Right hindlimb (tissue), 1 donor: Measurements from ENCODE around the gene REEP1.
"Not testable (repeated sequence)": the region's sequence is repeated elsewhere in the genome, so short reads cannot be mapped to it uniquely, and the experiment has no call there.

ENCODE experiments used
- DNase-seq: peaks from one replicate; pipeline ENCODE4 v3.0.0-alpha.2; 2018

Gene REEP1

DNA sequence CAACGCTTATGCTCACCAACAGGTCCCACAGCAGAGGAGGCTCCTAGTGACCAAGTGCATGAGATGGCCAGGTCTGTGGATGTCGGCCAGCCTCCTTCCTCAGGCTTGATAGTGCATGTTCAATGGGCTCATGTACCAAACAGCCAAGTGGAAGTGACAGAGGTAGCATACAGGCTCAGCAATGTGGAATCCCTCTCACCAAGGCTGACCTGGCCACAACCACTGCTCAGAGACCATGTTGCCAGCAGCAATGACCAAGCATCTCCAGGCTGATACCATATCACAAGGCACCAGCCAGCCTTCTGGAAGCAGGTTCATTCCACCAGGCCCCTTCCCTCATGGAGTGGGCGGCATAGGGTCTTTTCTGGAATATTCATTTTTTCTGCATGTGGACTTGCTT is 61.5 kb downstream of the REEP1 start:
- no peak for DNase-seq

DNA sequence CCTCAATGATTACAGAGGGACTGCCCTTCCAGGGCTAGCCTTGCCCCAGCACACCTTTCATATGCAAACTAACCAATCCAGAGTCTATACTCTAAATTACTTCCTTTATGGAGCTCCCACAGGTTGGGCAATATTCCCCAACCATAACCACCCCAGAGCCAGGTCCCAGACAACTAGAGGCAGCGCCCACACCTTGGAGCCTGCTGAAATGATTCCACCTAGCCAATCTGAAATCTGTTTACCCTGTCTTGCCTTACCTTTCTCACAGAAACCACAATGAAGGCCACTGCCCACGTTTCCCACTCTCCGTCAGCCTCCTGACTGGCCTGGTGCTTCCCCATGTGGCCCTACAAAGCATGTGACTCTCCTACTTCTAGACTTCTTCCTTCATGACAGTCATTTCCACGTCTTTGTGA is 62.0 kb downstream of the REEP1 start:
- DNase-seq = no peak

DNA sequence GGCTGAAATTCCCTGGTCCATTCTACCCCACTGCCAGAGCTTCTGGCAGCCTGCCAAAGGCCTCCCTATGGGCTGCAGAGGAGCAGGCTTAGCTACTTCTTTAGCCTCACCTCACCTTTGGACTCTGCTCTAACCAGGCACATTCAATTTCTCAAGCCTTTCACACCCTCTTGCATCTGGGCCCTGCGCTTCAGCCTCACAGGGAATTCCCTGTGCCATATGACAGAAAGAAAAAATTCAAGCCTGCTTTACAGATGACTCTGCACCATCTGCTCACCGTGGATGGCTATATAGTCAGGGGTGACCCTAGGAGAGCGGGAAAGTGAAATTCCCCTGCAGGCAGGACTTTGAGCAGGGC is 62.5 kb downstream of the REEP1 start:
- DNase-seq = no peak

DNA sequence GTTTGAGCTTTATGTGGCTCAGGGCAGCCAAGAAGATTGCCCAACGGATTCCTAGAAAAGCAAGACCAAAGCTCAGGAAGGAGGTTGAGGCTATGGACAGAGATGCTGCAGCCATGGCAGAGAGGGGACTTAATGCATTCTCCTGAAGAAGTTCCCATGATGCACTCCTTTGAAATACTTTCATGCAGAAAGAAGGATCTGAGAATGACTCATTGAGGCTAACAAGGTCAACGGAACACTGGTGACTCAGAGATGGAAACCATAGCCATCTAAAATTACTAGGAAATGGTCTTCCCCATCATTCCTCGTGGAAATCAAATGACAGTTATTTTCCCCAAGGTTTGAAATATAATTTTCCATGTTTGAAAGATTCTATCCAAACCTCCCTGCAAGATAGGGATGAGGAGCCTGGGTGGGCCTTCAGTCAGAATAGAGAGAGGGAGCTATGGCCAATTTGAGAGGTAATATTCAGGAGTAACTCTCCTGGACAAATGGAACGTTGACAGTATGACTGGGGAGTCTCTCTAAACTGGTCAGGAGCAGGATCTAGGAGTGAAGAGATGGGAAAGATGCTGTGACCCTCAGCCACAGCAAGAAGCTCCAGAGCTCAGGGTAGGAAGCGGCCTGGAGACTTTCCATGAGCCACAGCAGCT is 63.0 kb downstream of the REEP1 start:
- DNase-seq = no peak

DNA sequence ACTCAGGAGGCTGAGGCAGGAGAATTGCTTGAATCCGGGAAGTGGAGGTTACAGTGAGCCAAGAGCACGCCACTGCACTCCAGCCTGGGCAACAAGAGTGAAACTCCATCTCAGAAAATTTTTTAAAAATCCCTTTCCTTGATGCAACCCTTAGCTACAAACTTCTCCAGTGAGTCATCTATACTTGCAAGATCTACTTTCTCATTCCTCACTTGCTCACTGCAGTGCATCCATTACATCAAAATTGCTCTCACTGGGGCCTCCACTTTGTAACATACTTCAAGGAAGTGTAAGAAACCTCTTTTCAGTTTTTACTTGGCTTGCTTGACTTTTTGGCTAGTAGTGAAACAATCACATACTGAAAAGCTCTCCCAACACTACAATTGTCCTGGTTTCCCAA is 65.3 kb downstream of the REEP1 start:
- DNase-seq = no peak

DNA sequence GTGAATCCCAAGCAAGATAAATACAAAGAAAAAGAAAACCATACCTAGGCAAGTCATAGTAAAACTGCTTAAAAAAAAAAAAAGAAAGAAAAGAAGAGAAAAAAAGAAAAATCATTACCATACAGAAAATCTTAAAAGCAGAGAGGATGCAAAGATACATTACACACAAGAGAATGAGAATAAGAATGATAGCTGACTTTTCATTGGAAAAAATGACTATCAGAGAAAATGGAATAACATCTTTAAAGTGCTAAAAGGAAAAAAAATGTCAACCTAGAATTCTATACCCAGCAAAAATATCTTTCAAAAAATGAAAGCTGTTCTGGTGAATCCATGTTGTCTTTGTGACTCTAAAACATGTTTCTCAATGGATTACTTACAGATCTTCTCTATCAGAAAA is 66.2 kb downstream of the REEP1 start:
- no peak for DNase-seq

DNA sequence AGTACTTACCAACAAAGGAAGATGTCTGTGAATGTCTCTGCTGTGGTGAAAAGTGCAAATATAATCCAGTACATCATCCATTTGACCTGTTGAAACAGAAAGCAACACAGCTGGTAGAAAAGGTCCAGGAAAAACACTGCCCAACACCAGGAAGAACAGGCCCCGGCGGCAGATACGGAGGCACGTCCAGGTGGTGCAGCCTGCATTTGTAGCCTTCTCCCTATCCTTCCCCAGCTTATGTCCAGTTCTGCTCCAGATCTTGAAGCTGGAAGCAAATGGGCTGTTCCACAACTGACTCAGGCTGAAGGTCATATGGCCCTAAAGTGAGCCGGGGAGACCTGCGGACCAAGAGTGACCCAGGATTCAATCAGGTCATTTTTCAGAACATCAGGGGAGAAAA is 73.5 kb downstream of the REEP1 start:
- no peak for DNase-seq

DNA sequence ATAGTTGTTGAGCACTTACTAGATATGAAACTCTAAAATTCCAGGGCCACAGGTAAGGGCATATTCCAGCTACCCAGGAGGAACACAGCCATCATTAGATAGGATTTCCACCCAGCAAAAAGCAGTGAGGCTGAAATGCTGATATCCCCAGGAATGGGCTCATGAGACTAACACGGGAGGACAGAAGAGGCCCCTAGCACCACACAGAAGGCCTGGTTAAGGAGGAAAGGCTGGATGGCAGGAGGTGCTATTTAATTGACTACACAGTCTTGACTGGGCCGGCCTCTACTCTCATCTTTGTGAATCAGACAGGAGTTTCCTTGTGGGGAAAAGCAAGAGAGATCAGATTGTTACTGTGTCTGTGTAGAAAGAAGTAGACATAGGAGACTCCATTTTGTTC is 76.4 kb downstream of the REEP1 start:
- DNase-seq = no peak

DNA sequence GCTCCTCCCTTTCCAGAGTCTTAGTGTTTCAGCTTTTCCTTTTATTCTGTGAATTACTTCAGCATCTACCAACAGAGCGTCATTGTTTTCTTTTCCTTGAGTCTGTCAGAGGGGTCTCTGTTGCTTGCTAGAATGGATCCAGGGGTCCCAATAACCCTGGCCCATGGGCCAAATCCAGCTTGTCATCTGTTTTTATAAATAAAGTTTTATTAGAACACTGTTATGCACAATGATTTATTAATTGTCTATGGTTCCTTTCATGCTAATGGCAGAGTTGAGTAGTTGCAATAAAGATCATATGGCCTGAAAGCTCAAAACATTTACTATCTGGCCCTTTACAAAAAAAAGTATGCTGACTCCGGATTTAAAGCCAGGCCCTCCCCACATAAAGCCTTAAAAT is 79.3 kb downstream of the REEP1 start:
- no peak for DNase-seq

DNA sequence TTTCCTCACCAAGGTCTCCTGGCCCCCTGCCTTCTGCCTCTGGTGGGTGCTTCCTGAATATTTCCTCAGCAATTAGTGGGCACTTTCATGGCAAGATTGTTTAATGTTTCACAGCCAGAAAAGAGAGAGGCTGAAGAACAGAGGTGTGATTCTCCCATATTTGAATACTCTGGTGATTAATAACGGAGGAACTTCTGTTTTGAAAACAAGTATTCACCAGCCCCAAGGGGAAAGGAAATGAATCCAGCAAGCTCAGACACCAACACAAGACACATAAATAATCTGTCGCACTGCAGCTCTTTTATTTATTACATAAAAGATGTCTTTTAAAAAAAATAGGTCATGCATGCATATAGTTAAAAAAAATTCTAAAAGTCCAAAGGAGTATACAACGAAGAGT is 80.4 kb downstream of the REEP1 start:
- no peak for DNase-seq

DNA sequence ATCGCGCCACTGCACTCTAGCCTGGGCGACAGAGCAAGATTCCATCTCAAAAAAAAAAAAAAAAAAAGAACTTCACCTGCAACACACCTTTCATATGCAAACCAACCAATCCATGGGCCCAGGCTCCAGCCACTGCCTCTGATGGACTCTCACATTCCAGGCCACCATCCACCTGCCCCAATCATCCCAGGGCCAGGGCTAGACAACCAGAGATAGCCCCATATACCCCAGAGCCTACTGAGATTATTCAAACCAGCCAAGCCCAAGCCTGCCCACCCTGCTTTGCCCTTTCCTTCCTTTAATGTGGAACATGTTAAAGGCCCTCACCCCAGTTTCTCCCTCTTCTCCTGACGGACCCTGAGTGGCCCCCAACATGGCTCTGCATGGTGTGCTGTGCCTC is 81.1 kb downstream of the REEP1 start:
- no peak for DNase-seq

DNA sequence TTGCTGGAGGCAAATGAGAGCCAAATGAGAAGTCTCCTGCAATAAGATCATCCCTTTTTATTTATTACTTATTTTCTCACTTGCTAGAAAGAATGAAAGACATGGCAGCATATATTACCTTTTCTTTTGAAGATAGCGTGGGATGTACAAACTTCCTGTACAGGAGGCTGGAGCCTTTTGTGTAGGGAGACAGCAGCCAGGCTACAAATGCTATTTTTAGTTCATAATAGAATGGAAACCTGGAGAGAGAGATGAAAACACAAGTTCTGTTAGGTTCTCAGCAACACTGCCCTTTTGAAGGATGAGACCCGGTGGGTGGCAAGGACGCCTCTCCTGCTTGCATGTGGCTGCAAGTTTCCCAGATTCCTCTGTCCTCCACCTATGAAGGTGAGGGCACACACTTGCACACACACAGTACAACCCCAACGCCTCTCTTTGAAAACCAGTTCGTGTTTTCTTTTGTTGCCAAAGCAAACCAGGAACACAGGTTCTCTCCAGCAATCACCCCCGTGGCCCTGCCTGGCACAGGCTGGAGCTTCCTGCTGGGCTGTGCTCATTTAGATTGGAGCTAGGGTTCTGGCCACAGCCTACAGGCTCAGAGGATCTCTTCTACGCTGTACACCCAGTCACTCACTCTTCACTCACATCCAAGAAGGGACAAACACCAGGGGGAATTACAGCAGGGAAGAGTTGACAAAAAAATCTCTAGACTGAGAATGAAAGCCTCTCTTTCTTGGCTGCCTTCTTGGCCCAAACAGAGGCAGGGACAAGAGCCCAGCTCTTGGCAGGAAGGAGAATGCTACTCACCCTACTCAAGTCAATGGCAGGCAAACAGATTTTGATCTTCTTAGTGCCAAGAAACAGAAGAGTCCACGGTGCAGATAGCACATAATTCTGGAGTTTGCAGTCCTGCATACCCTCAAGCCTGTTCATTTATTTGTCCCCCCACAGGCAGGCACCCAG is 82.6 kb downstream of the REEP1 start:
- DNase-seq = no peak

DNA sequence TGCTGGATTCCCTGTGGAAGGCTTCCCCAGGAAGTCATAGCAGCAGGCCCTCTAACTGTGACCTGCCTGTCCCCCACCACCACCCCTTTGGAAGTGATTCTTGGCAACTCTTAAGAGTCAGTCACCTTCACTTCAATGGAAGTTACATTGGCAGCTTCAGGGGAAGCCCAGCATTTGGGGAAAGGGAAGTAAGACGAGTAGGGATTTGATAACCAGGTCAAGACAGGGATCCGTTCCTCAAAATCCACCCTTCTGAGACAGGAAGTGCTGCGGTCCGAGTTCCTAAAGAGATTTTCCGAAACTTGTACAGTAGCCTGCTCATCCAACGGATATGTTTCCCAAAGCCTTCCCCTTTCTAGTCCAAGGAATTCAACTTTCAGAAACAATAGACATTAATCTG is 84.0 kb downstream of the REEP1 start:
- no peak for DNase-seq

DNA sequence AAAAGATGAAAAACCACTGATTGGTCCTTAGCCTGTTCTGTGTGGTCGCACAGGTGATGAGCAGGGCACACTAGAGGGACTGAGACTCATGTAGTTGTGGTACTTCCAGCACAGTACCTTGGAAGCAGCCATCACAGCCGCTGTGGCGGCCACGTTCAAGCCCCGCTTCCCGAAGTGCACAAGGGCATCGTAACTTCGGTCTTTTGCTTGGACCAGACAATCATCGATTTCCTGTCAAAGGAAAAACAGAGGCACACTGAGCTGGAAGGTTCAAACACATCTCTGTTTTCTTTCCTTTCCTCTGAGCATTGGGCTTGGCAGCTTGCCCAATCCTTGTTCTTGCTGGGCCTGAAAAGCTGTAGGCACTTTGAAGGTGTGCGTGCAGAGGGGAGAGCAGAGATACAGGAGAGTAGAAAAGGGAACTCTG is 85.6 kb downstream of the REEP1 start:
- no peak for DNase-seq

DNA sequence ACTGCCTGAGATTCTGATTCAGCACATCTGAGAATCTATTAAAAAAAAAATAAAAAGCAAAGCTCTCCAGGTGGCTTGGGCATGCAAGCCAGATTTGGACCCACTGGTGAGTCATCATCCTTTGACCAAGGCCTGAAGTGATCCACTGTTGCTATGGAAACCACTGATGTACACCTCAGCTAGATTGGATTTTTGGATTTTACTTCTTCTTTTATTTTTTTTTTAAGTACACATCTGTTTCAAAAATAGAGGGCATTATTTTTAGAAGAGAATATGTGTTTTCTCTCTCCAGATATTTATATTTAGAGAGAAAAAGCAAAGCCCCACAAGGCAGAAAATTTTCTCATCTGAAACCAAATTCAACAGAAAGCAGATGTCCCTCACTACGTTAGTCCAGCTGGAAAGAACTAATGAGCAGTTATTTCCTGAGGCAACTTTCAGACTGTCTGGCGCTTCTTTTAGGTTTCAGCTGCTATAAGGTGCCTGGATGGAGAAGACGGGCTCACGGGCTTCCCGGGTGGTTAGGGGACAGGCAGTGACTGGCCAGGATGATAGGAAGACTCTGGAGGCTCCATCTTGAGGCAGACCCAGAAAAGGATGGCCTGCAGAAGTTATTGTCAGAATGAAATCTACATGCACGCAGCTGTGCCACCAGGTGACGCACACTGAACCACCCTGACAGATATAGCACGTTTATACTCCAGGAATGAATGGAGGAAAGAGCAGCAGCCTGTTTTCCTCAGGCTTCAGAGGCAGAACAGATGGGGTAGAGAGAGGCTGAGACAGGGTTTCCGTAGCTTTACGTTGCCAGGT is 87.6 kb downstream of the REEP1 start:
- peak; percentile 74 for DNase-seq

DNA sequence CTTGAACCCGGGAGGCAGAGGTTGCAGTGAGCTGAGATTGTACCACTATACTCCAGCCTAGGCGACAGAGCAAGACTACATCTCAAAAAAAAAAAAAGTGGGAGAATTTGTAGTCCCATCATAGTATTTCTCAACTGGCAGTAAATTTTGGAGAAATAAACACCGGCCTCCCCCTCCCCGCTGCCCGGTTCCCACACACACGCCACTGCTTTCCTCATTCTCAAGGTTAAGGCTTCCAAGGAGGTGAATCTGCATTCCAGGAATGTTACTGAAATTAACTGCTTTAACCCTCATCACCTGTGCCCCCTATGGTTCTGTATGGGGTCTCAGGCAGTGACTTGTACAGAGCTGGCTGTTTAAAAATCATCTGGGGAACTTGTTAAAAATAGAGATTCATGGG is 88.2 kb downstream of the REEP1 start:
- DNase-seq = no peak

DNA sequence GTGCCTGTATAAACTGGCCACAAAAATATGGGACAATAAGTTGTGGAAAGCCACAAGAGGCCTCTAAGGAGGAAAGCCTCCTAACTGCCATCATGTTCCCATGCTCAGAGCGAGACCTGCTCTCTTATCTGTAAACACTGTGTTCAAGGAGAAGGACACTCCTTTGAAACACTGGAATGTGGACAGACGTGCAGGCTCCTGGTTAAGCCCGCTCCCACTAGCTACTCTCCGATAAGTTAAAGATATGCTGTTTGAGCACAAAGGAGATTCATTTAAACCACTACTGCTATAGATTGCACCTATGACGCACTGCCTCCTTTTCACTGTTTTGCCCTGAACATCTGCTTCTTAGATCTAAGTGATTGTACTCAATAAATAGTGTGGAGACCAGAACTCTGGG is 92.2 kb downstream of the REEP1 start:
- DNase-seq = not testable (repeated sequence)

DNA sequence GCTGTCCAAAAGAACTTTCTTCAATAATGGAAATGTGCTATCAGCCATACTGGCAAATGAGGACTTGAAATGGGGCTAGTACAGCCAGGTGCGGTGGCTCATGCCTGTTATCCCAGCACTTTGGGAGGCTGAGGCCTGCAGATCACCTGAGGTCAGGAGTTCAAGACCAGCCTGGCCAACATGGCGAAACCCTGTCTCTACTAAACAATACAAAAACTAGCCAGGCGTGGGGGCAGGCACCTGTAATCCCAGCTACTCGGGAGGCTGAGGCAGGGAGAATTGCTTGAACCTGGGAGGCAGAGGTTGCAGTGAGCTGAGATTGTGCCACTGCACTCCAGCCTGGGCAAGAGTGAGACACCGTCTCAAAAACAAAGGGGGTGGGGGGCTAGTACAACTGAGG is 92.6 kb downstream of the REEP1 start:
- DNase-seq = not testable (repeated sequence)

DNA sequence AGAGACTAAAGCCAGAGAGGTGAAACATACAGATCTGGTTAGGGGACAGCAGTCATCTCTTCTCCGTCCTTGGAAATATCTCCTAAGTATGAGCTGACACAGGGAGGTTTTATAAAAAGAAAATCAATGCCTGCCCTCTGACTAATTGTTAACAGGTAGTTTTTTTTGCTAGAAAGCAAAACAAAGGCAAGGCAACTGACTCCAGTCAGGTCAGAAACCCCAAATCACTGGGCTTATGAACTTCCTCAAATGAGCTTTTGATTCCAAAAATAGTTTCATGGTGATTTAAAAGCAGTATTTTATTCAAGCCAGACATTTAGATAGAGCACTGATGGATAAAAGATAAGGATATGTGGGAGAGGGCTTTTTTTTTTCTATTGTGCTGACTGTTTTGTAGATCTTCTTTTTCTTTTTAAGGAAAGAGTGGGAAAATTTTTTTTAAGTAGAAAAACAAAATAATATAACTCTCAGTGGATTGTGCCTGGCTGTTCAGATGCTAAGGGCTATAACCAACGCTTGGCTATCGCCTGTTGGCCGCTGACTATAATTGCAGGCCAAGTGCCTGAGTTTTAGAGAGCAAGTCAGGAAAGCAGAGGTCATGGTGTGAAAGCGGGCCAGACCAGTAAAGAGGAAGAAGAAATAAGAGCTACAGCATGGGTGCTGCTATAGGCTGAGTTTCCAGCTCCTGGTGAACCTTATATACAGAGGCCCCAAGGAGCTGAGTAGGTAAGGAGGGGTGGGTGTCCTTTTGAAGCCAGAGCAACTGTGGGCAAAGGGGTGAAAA is 93.3 kb downstream of the REEP1 start:
- DNase-seq = no peak

DNA sequence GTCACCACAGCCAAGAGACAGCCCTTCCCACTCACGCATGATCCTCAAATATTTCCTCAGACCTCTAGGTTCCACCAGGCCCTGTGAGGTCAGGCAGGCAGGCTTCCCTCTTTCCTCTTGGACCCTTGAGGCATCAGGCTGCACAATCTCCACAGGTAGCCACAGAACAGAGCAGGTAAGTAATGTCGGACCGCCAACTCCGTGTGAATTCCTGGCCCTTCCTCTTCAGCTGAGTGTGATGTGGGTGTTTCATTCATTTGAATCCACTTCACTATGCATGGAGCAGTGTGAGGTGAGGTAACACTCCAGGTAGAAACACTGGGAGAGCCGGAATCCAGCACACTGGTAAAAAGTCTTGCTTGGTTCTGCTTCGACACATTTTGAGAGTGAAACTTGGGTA is 94.2 kb downstream of the REEP1 start:
- DNase-seq = no peak

DNA sequence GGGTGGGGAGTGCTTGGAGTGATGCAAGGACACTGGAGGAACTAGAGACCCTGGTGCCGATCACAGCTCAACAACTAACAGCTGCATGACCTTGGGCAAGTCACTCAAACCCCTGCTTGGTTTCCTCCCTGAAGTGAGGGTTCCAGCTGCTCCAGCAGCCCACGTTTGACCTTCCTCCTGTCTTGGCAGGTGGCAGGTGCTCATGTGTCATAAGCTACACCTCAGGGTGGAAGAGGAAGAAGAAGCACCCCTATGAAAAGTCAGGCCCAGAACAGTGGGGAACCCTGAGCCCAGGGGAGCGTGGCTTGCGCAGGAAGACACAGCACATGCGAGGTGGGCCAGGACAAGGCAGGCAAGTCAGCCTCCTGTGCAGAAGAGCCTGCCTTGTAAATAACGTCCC is 95.8 kb downstream of the REEP1 start:
- DNase-seq = no peak

DNA sequence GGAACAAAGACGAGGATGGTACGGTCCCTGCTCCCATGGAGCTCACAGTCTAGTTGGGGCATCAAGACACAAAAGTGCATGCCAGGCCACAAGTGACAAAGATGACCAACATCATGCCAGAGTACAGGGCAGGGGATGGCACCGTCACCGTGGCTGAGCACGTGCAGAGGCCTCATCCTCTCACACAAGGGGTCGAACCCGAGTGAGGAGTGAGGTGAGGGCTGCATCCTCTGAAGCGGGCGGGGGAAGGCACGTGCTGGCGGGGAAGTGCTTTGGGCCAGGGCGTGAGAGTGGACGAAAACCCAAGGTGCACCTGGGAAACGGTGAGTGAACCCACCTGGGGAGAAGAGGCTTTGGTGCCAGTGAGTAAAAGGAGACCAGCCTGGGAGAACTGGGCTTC is 97.2 kb downstream of the REEP1 start:
- DNase-seq = no peak

DNA sequence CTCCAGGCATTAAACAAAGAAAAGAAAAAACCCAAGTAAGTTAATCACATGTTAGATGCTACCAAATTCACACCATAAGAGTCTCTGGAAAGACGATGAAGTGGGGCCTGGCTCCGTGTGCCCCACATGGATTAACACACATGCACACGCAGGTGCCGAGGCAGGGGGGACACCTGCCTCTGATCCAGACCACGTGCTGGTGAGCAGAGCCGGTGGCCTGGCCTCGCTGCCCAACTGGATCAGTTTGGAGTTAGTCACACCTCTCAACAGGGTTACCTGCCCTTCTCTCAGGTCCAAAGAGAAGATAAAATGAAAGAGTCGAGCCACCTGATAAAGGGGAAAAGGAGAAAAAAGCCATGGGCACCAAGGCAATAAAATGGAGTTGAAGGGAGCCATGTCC is 97.7 kb downstream of the REEP1 start:
- no peak for DNase-seq
